ENCODE results near the gene SORCS1.

SORCS1 gene

DNA sequence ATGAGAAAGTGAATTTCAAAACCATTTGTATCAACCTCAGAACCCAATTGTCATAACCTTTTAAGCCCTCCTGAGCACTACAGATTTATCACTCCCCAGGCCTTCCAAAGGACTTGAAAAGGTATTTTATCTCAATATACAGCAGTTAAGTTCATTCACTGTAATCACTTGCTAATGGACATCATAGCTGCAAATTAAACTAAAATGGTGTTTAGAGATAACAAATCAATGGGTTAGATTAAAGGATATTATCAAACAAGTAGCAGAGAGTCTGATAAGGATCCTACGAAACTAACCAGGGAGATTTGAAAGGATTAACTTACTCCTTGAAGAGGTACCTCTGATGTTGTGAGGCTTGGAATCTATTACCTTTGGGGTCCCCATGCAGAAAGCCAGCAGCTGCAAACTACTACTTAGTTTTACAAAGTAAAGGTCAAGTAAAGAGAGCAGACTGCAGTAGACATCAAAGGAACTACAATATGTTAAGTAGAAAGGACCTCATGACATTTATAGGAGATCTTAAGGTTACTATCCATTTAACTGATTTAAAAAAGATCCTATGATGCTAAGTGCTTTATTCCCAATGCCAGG is 359.4 kb downstream of the SORCS1 start:
- TF ChIP-seq, protein P1, sequence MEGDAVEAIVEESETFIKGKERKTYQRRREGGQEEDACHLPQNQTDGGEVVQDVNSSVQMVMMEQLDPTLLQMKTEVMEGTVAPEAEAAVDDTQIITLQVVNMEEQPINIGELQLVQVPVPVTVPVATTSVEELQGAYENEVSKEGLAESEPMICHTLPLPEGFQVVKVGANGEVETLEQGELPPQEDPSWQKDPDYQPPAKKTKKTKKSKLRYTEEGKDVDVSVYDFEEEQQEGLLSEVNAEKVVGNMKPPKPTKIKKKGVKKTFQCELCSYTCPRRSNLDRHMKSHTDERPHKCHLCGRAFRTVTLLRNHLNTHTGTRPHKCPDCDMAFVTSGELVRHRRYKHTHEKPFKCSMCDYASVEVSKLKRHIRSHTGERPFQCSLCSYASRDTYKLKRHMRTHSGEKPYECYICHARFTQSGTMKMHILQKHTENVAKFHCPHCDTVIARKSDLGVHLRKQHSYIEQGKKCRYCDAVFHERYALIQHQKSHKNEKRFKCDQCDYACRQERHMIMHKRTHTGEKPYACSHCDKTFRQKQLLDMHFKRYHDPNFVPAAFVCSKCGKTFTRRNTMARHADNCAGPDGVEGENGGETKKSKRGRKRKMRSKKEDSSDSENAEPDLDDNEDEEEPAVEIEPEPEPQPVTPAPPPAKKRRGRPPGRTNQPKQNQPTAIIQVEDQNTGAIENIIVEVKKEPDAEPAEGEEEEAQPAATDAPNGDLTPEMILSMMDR (IDR thresholded peaks at IDR 0.05; ENCODE audit: control extremely low read depth, extremely low read depth, low read depth, missing control alignments), result no peak
- POLR2A ChIA-PET, result no interaction called here
- CTCF ChIA-PET, result interaction anchor here (0.8 to 1.4 kb wide), 3 partner anchors 11 to 77 kb away, joined by 3 read pairs; no protein-coding TSS in a partner anchor
- no peak for DNase-seq (ENCODE audit: extremely low spot score)

DNA sequence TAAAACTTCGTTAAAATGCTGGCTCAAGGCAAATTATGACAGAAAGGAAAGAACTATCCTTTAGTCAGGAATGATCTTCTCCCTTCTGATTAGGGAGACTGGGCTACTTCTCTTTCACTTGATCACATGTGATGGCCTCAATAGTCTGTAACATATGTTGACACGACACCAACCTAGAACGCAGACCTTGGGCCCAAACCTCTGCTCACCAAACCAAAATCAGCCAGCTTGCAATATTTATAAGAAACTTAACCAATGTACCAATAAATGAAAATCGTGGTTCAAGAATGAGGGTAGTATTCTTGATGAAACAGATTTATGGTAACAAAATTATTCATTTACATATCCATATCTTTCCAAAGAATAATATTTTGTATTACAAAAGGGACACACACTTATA is 361.6 kb downstream of the SORCS1 start:
- TF ChIP-seq, protein P1 (IDR thresholded peaks at IDR 0.05; ENCODE audit: control extremely low read depth, extremely low read depth, low read depth, missing control alignments), result no peak
- no peak for DNase-seq (ENCODE audit: extremely low spot score)
- ChIA-PET CTCF (no interaction called here), POLR2A (no interaction called here)

DNA sequence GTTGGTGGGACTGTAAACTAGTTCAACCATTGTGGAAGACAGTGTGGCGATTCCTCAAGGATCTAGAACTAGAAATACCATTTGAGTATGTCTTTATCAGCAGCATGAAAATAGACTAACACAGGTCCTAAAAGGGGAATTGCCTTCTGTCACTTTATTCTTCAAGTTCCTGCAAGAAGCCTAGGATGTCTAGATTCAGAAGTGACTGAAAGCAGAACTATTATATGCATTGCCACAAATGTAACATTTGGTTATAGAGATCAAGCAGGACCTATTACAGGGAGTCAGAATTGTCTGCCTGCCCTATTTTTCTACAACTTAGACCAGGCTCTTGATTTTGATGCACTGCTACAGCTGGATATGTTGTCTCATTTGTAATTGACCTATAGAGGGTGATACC is 364.7 kb downstream of the SORCS1 start:
- CTCF ChIA-PET, result no interaction called here

DNA sequence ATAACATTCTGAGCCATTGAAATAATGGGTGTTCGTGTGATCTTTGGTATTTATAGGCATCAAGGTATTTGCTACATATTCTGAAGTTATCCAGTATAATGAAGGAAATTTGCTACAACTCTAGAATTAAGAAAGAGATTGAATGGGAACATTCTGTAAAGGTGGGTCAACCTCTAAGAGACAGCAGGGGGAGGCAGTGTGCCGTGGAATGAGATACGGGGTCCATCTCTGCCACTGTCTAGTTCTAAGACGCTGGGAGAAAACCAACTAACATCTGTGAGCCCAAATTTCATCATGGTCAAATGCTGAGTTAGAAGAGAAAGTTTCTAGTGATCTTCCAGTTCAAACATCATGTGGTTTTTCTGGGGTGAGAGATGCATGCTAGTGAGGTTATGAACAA is 368.9 kb downstream of the SORCS1 start:
- TF ChIP-seq, protein P1 (IDR thresholded peaks at IDR 0.05; ENCODE audit: control extremely low read depth, extremely low read depth, low read depth, missing control alignments), result peak; percentile 53
- ChIA-PET POLR2A (no interaction called here), CTCF (interaction anchor here (1.6 to 3.1 kb wide), 2 partner anchors 18 to 185 kb away, joined by 3 to 12 read pairs; no protein-coding TSS in a partner anchor)
- DNase-seq (ENCODE audit: extremely low spot score), result peak; percentile 38

More for the DNA sequence above, 364.7 kb downstream of the SORCS1 start:
- POLR2A ChIA-PET, result no interaction called here
- no peak for DNase-seq (ENCODE audit: extremely low spot score)
- TF ChIP-seq, protein P1 (IDR thresholded peaks at IDR 0.05; ENCODE audit: control extremely low read depth, extremely low read depth, low read depth, missing control alignments), result no peak

DNA sequence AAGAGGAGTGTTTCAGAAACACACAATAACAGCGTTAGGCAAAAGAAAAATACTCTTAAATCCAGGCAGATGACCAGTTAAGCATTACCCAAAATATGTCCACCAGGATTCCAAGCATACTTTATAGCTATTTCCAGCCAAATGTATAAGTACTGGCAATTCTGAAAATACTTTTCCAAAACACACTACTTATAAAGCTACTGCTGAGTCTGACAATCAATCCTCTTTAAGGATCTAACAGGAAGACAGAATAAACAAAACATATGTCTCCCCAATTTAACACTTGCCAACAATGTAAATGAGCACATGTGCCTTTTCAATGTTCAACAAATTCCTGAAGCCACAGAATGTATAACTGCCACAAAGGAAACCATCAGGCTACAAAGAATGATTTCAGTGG is 370.9 kb downstream of the SORCS1 start:
- ChIA-PET CTCF (interaction anchor here (3.1 kb wide), 1 partner anchor 187 kb away, joined by 12 read pairs; no protein-coding TSS in a partner anchor), POLR2A (no interaction called here)
- no peak for DNase-seq (ENCODE audit: extremely low spot score)
- TF ChIP-seq, protein P1 (IDR thresholded peaks at IDR 0.05; ENCODE audit: control extremely low read depth, extremely low read depth, low read depth, missing control alignments), result no peak

DNA sequence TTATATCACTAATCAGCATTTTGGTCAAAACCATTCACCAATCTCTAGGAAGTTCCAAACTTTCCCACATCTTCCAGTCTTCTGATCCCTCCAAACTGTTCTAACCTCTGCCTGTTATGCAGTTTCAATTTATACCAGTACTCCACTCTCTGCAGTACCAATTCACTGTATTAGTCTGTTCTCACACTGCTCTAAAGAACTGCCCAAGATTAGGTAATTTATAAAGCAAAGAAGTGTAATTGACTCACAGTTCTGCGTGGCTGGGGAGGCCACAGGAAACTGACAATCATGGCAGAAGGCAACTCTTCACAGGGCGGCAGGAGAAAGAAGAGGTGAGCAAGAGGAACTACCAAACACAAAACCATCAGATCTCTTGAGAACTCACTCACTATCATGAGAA is 374.9 kb downstream of the SORCS1 start:
- POLR2A ChIA-PET, result no interaction called here
- CTCF ChIA-PET, result no interaction called here
- TF ChIP-seq, protein P1 (IDR thresholded peaks at IDR 0.05; ENCODE audit: control extremely low read depth, extremely low read depth, low read depth, missing control alignments), result no peak
- DNase-seq (ENCODE audit: extremely low spot score), result no peak
